Measurements from ENCODE around the gene CLEC2L. TPM values are rescaled to one million over a fixed set of nuclear protein-coding genes. Genes with fewer than 3 reads are reported as not detected.

Gene CLEC2L
- total and polyA plus RNA-seq, 2 of the 4 experiments (the other 2 are of a cell fraction) = not detected

GRCh38 chr7:139594090-139594489 lies 70.6 kb downstream of the CLEC2L start:
- WGBS, 2 experiments (ENCODE audit: extremely low coverage in 2 of 2, insufficient read length in 1 of 2) = no CpG with 5 or more reads among the region's 2 CpGs
- H3K27ac ChIP-seq (ENCODE audit: insufficient read depth, low read length) = no peak overlapping the region
- no peak for ATAC-seq (ENCODE audit: low read depth)
- ChIA-PET CTCF (interaction anchor here (1.4 kb wide), 1 partner anchor 8 kb away, joined by 7 read pairs; no protein-coding TSS in a partner anchor), POLR2A (ENCODE audit: unreplicated experiment) (no interaction called here)
- H4K5ac ChIP-seq (ENCODE audit: low read depth, low read length) = no peak overlapping the region
- in situ Hi-C loops (cut with MboI; ENCODE audit: low sequenced_read_pairs) = no loop called here
- no TSS peak for BruUV-seq (replicated peaks)
- no peak for DNase-seq
- H3K79me1 ChIP-seq (ENCODE audit: low read depth in 1 of 2, low read length in 2 of 2) = peaks cover 0 to 22% of the 10 kb centered on the region in 2 experiments; a peak in 3 of 4 replicates
- H3K18ac ChIP-seq (ENCODE audit: low read depth, low read length) = no peak overlapping the region
- no peak overlapping the region for H2BK5ac ChIP-seq (ENCODE audit: low read depth, low read length, poor library complexity, severe bottlenecking)
- H3K9ac ChIP-seq (ENCODE audit: low read depth, low read length) = no peak overlapping the region
- no peak overlapping the region for H2BK20ac ChIP-seq (ENCODE audit: low read depth, low read length)
- TF ChIP-seq MXI1 (IDR thresholded peaks at IDR 0.05; ENCODE audit: borderline replicate concordance, low read depth, low read length) (no peak), RAD21 (IDR thresholded peaks at IDR 0.05; ENCODE audit: low read length) (no peak), CHD1 (IDR thresholded peaks at IDR 0.05; ENCODE audit: low read depth, low read length) (no peak), BHLHE40 (IDR thresholded peaks at IDR 0.05; ENCODE audit: low read depth, low read length) (no peak), MAZ (IDR thresholded peaks at IDR 0.05; ENCODE audit: borderline replicate concordance, low read depth, low read length) (no peak), ELK1 (IDR thresholded peaks at IDR 0.05; ENCODE audit: borderline replicate concordance, low read depth, low read length) (no peak), POLR2A (IDR thresholded peaks at IDR 0.05; ENCODE audit: low read depth, low read length) (no peak), CTCF (conservative IDR thresholded peaks at IDR 0.05; ENCODE audit: low read depth, low read length) (no peak), NFE2L2 (IDR thresholded peaks at IDR 0.05; ENCODE audit: low read depth, low read length) (no peak), RCOR1 (IDR thresholded peaks at IDR 0.05; ENCODE audit: insufficient replicate concordance, low read length) (no peak)
- H2AK5ac ChIP-seq (ENCODE audit: low read depth, low read length) = no peak overlapping the region
- H4K20me1 ChIP-seq (ENCODE audit: insufficient read depth, low read length) = peaks cover 11% of the 10 kb centered on the region; the same call in 1 of the 2 replicates
- no peak overlapping the region for H3K4me3 ChIP-seq (ENCODE audit: insufficient read depth, low read depth, low read length)
- H3K36me3 ChIP-seq (ENCODE audit: control insufficient read depth, insufficient read depth, low read length) = peaks cover 70% of the 10 kb centered on the region
- no peaks in the 10 kb centered on the region for H3K9me3 ChIP-seq (ENCODE audit: control insufficient read depth, insufficient read depth, low read length)
- H2BK15ac ChIP-seq (ENCODE audit: low read depth, low read length) = no peak overlapping the region
- H3K9me1 ChIP-seq (ENCODE audit: insufficient read depth, low read length) = peaks cover 11% of the 10 kb centered on the region
- H3K4me2 ChIP-seq (ENCODE audit: low read depth, low read length) = no peak overlapping the region
- no peak overlapping the region for H3K56ac ChIP-seq (ENCODE audit: extremely low read depth, insufficient read depth, low read length)
- H3K4me1 ChIP-seq (ENCODE audit: control insufficient read depth, insufficient read depth, low read length) = peaks cover 2% of the 10 kb centered on the region; the same call in 1 of the 2 replicates
- no peak overlapping the region for H2AFZ ChIP-seq (replicated peaks; ENCODE audit: low read length, poor library complexity)
- H4K91ac ChIP-seq (ENCODE audit: insufficient read depth, low read depth, low read length) = no peak overlapping the region
- no peak overlapping the region for H4K8ac ChIP-seq (ENCODE audit: low read depth in 2 of 2, low read length in 2 of 2)
- dilution Hi-C loops (cut with HindIII; ENCODE audit: low sequenced_read_pairs, unreplicated experiment) = no loop called here
- no peak overlapping the region for H3K4ac ChIP-seq (ENCODE audit: low read depth, low read length)
- intact Hi-C loops (cut with micrococcal nuclease) = no loop called here
- no peak overlapping the region for H3K23ac ChIP-seq (ENCODE audit: low read depth, low read length)
- no peak overlapping the region for H2BK120ac ChIP-seq (ENCODE audit: low read depth, low read length)
- no peak overlapping the region for H2AK9ac ChIP-seq (replicated peaks; ENCODE audit: low read depth, low read length, poor library complexity)
- no peaks in the 10 kb centered on the region for H3K27me3 ChIP-seq (ENCODE audit: control insufficient read depth, insufficient read depth, low read length)
- H3K14ac ChIP-seq (replicated peaks; ENCODE audit: low read depth, low read length) = no peak overlapping the region

Data from IMR-90 (cell line).